GM23248 (cell line): ENCODE measurements around the gene ARID1B. TPM values are rescaled to one million over a fixed set of nuclear protein-coding genes. Genes with fewer than 3 reads are reported as not detected.
A peak's percentile ranks its signal among the peaks of the same experiment; 100 is the strongest.

ENCODE experiments used
- DNase-seq: peaks from one replicate; pipeline ENCODE4 v3.0.0-alpha.2; 2015
- H2AFZ ChIP-seq: fragments of 200-600 bp; sonication (generic); 2 replicates; pipeline ENCODE4 v1.6.1; 2016; ENCODE audit warnings: antibody characterized with exemption
- H3F3A ChIP-seq: fragments of 200-600 bp; sonication (generic); 2 replicates; pipeline ENCODE4 v1.6.1; 2016; ENCODE audit warnings: mild to moderate bottlenecking, antibody characterized with exemption, mixed run types; ENCODE audit not compliant: insufficient read depth
- H3K27ac ChIP-seq: fragments of 200-600 bp; sonication (generic); 2 replicates; pipeline ENCODE4 v1.5.1; 2016; ENCODE audit warnings: mild to moderate bottlenecking
- H3K27me3 ChIP-seq: fragments of 200-600 bp; sonication (generic); replicated peaks from 2 replicates; pipeline ENCODE4 v1.6.1; 2016; ENCODE audit warnings: mild to moderate bottlenecking; ENCODE audit not compliant: insufficient read depth
- H3K36me3 ChIP-seq: fragments of 200-600 bp; sonication (generic); 2 replicates; pipeline ENCODE4 v1.6.1; 2016; ENCODE audit warnings: low read depth, mild to moderate bottlenecking
- H3K4me1 ChIP-seq: fragments of 200-600 bp; sonication (generic); 2 replicates; pipeline ENCODE4 v1.6.1; 2016; ENCODE audit warnings: mild to moderate bottlenecking; ENCODE audit not compliant: insufficient read depth
- H3K4me2 ChIP-seq: fragments of 200-600 bp; sonication (generic); one replicate; pipeline ENCODE4 v1.6.1; 2016; ENCODE audit warnings: mild to moderate bottlenecking; ENCODE audit not compliant: unreplicated experiment
- H3K4me3 ChIP-seq: fragments of 200-600 bp; sonication (generic); 2 replicates; pipeline ENCODE4 v1.5.1; 2016; ENCODE audit warnings: mild to moderate bottlenecking
- H3K79me2 ChIP-seq: fragments of 200-600 bp; sonication (generic); 2 replicates; pipeline ENCODE4 v1.6.1; 2016; ENCODE audit warnings: mild to moderate bottlenecking; ENCODE audit not compliant: insufficient read depth
- H3K9ac ChIP-seq: fragments of 200-600 bp; sonication (generic); 2 replicates; pipeline ENCODE4 v1.6.1; 2016; ENCODE audit warnings: mild to moderate bottlenecking
- H3K9me2 ChIP-seq: fragments of 200-600 bp; sonication (generic); 2 replicates; pipeline ENCODE4 v1.6.1; 2016; ENCODE audit warnings: mixed run types, mild to moderate bottlenecking, moderate library complexity; ENCODE audit not compliant: insufficient read depth
- H3K9me3 ChIP-seq: fragments of 200-600 bp; sonication (generic); one replicate; pipeline ENCODE4 v1.6.1; 2017; ENCODE audit warnings: low read depth
- H4K20me1 ChIP-seq: fragments of 200-600 bp; sonication (generic); 2 replicates; pipeline ENCODE4 v1.6.0; 2016; ENCODE audit not compliant: insufficient read depth
- EZH2 ChIP-seq: fragments of 200-600 bp; sonication (generic); IDR thresholded peaks from 2 replicates; pipeline ENCODE4 v1.6.1; 2018; ENCODE audit warnings: antibody characterized with exemption, mild to moderate bottlenecking; ENCODE audit not compliant: insufficient read depth, poor library complexity, severe bottlenecking
- EZH2phosphoT487 ChIP-seq: fragments of 200-600 bp; sonication (generic); IDR thresholded peaks from 2 replicates; pipeline ENCODE4 v1.6.1; 2018; ENCODE audit warnings: antibody characterized with exemption, moderate library complexity, mild to moderate bottlenecking, low read depth; ENCODE audit not compliant: insufficient read depth
- WGBS, 2 experiments: methylation state at CpG; one replicate each; pipeline ENCODE4 v1.1.6; 2015 to 2017; ENCODE audit warnings: low lambda C conversion rate in 2 of 2, low coverage in 1 of 2; ENCODE audit errors: missing lambda C conversion rate in 2 of 2; 5-methylcytosine and 5-hydroxymethylcytosine counted together
- in situ Hi-C: fragments of 300-500 bp; cut with MboI; formaldehyde crosslinking; loops from 2 replicates; pipeline ENCODE4 v1.15.0; 2020
- polyA plus RNA-seq: library from polyadenylated mRNA; unstranded; fragments of >200 nt; fragmentation: Nextera tagmentation; extraction: Ambion mirVana; gene quantifications from 2 replicates; pipeline ENCODE4 v1.2.1, GENCODE V29; 2016
- total RNA-seq: library from RNA; depleted of rRNA; stranded (reverse); fragments of >200 nt; shearing (Covaris generic); gene quantifications from 2 replicates; pipeline ENCODE4 v1.2.3, GENCODE V29; 2014

Gene ARID1B
- total and polyA plus RNA-seq, 2 experiments from 2014 or later, result 19.3 to 21.2 TPM

- 0 out of 2 replicates have a peak, but pooled peaks cover 12% of the 10 kb centered on the region for H3F3A ChIP-seq
- H3K9me3 ChIP-seq, result no peaks in the 10 kb centered on the region
- DNase-seq, result peak; percentile 31
- H3K27ac ChIP-seq, result no peak overlapping the region
- H3K9ac ChIP-seq, result no peak overlapping the region
- H2AFZ ChIP-seq, result no peak overlapping the region
- H3K79me2 ChIP-seq, result peaks cover 97% of the 10 kb centered on the region
- no peak overlapping the region for H3K4me3 ChIP-seq
- in situ Hi-C loops, result no loop called here
- no peaks in the 10 kb centered on the region for H4K20me1 ChIP-seq
- H3K36me3 ChIP-seq, result no peaks in the 10 kb centered on the region
- H3K27me3 ChIP-seq, result no peaks in the 10 kb centered on the region
- H3K4me1 ChIP-seq, result peaks cover 20% of the 10 kb centered on the region
- H3K9me2 ChIP-seq, result no peaks in the 10 kb centered on the region
- TF ChIP-seq EZH2phosphoT487 (no peak), EZH2 (no peak)
- H3K4me2 ChIP-seq, result no peak overlapping the region
Observed at GRCh38 chr6:156956286-156956685, 179.1 kb downstream of the ARID1B start.

DNA sequence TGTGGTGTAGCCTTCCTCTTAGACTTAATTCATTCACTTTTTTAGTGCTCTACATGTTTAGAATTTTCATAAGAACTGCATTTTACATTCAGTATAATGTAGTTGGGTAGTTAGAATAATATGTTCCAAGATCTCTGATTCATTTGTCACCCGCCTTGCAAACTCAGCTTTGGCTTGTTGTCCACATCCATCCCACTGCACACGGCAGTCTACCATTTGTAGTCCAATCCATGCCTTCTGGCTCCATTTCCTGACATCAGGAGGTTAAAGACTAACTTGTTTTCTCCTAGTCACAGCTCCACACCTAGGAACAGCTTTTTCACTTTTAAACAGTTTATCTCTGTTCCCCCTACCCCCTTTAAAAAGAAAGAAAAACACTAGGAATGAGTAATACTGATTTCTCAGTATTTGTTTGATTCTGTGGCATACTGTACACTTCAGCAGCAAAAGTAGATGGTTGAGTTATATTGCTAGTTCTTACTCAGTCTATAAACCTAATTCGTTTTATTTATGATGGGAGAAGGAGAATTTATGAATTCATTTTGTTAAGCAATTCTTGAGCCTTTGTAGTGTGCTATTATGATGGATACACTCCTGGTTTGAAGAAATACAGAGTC, 180.9 kb downstream of the ARID1B start:
- H3K4me2 ChIP-seq, result no peak overlapping the region
- in situ Hi-C loops, result no loop called here
- TF ChIP-seq EZH2phosphoT487, result no peak
- TF ChIP-seq EZH2, result no peak

DNA sequence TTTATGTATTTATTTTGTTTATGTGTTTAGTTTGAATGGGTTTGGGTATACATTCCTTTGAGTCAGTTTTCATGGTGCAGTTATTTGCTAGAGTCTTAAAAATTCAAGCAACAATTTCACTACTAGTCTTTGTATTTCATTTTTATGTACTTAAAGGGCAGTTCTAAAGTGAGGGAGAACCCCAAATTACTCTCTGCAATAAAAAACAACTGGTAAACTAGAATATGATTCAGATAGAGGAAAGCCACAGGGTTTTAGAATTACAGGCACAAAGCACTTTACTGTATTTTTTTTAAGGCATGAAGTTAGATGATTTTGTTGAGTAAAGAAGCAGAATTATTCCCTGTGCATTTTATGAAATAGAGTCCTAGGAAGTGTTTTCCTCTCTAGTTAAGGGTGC, 183.3 kb downstream of the ARID1B start:
- peaks cover 17% of the 10 kb centered on the region for H3F3A ChIP-seq
- no peaks in the 10 kb centered on the region for H3K36me3 ChIP-seq
- H3K4me3 ChIP-seq, result no peak overlapping the region
- H3K9me2 ChIP-seq, result no peaks in the 10 kb centered on the region
- no peak for DNase-seq
- no peaks in the 10 kb centered on the region for H3K27me3 ChIP-seq
- no peak overlapping the region for H2AFZ ChIP-seq
- H3K79me2 ChIP-seq, result peaks cover 100% of the 10 kb centered on the region
- in situ Hi-C loops, result no loop called here
- TF ChIP-seq EZH2 (no peak), EZH2phosphoT487 (no peak)
- H3K9ac ChIP-seq, result no peak overlapping the region
- H3K9me3 ChIP-seq, result no peaks in the 10 kb centered on the region
- H3K4me1 ChIP-seq, result peaks cover 23% of the 10 kb centered on the region
- H3K27ac ChIP-seq, result no peak overlapping the region
- H4K20me1 ChIP-seq, result no peaks in the 10 kb centered on the region
- H3K4me2 ChIP-seq, result no peak overlapping the region

More for the DNA sequence above, 180.9 kb downstream of the ARID1B start:
- H3K9ac ChIP-seq, result no peak overlapping the region
- H3K9me2 ChIP-seq, result no peaks in the 10 kb centered on the region
- H2AFZ ChIP-seq, result no peak overlapping the region
- H3K79me2 ChIP-seq, result peaks cover 97% of the 10 kb centered on the region
- H3K27me3 ChIP-seq, result no peaks in the 10 kb centered on the region
- no peaks in the 10 kb centered on the region for H3K36me3 ChIP-seq
- 76 to 87% methylated on average over 3 of the region's 3 CpGs for WGBS, 2 experiments
- no peak overlapping the region for H3K27ac ChIP-seq
- DNase-seq, result no peak
- H3K9me3 ChIP-seq, result no peaks in the 10 kb centered on the region
- H3K4me3 ChIP-seq, result no peak overlapping the region
- no peaks in the 10 kb centered on the region for H4K20me1 ChIP-seq
- 0 out of 2 replicates have a peak, but pooled peaks cover 12% of the 10 kb centered on the region for H3F3A ChIP-seq
- H3K4me1 ChIP-seq, result peaks cover 16% of the 10 kb centered on the region

DNA sequence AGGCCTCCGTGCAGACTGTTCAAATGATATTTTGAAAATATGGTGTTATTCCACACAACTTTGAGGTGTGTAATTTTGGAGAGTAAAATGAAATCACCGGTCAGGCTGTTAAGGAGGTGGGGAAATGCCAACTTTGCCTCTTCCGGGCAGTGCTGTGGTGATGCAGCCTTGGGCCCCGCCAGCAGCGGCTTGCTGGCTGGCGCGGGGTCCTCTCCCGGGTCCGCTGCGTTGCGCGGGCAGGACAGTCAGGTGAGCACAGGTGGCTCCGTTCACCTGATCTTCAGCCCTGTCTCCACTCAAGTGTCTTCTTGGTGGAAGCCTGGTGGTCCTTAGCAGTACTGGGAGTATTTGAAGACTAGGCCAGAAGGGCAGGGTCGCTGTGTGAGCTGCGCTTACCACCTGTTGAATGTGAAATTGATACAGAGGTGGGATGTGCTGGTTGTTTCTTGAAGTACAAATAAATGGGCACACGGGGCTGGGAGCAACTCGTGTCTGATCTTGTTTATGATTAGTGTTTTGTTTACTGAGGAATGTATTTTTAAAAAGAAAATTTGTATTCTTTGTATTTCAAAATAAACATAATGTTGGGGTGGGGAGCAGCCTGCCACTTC, 184.2 kb downstream of the ARID1B start:
- in situ Hi-C loops, result no loop called here
- H3K79me2 ChIP-seq, result peaks cover 100% of the 10 kb centered on the region
- no peak overlapping the region for H2AFZ ChIP-seq
- no peak overlapping the region for H3K4me3 ChIP-seq
- H3K9me3 ChIP-seq, result no peaks in the 10 kb centered on the region
- H3K9ac ChIP-seq, result no peak overlapping the region
- H4K20me1 ChIP-seq, result no peaks in the 10 kb centered on the region
- H3K27ac ChIP-seq, result no peak overlapping the region
- no peak for DNase-seq
- H3K4me2 ChIP-seq, result no peak overlapping the region
- no peaks in the 10 kb centered on the region for H3K36me3 ChIP-seq
- H3K27me3 ChIP-seq, result no peaks in the 10 kb centered on the region
- H3K4me1 ChIP-seq, result peaks cover 24% of the 10 kb centered on the region
- TF ChIP-seq EZH2 (no peak), EZH2phosphoT487 (no peak)
- H3F3A ChIP-seq, result peaks cover 17% of the 10 kb centered on the region
- H3K9me2 ChIP-seq, result no peaks in the 10 kb centered on the region
- WGBS, 2 experiments, result 96% methylated on average over 17 of the region's 17 CpGs
